HG03060 (cell line): Measurements from ENCODE around the gene CDK13.

Source experiments
- ATAC-seq: cut with Tn5 transposase; IDR thresholded peaks from one replicate; pipeline ENCODE4 v1.9.1; 2021; ENCODE audit warnings: low read depth, moderate number of reproducible peaks; ENCODE audit not compliant: unreplicated experiment

CDK13 gene

DNA sequence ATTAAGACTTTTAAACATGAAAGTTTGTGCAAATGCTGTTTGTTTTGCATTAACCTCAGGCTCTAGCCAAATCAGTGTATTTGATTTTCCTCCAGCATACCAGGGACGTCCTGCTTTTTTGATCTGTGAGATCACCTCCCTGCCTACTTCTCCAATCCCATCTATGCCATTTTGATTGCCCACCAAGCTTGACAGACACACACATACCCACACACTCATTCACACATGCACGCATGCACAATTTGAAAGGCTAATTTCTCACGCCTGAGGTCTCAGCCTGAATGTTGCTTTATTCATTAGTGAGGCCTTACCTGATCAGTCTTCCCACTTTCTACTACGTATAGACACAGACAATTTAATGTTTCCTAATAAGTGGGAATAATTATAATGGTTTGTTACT lies 53.5 kb downstream of the CDK13 start:
- no peak for ATAC-seq

DNA sequence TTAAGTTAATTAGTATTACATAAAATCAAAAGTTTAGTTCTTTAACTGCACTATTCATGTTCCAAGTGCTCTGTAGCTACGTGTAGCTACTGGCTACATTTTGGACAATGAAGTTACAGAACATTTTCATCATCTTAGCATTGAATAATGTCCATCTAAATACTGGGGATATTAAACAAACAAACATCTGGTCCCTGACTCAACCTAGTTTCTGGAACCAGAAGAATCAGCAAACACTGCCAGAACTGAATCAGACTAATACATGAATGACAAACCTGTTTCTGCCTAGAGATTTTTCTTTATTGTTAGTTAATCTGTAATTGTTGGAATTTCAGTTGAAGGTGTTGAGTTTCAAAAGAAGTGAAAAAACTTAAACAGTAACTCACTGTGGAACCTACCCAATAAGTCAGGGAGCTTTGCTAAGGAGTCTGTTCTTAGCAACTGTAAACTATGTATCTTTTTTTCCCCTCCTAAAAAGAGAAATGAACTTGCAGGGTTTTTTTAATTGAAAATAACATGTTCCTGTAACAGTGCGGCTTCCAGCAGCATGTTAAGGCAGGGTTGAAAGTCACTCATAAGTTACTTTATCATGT lies 58.3 kb downstream of the CDK13 start:
- ATAC-seq: no peak

DNA sequence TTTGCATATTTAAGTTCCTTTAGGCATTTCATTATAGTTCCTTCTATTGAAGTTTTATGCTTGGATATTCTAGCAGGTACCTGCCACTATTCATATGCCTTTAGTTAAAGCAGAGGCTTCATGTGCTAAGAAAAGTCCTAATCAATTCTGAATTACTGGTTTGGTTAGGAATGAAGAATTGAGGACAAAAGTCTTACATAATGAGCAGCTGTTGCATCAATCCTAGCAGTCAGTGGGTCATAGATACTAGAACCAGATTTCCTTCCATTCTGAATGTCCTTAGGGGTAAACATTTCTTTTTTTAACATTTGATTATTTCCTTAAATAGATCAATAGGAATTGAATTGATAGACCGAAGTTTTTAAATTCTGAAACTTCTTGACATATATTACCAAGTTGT lies 59.2 kb downstream of the CDK13 start:
- no peak for ATAC-seq

DNA sequence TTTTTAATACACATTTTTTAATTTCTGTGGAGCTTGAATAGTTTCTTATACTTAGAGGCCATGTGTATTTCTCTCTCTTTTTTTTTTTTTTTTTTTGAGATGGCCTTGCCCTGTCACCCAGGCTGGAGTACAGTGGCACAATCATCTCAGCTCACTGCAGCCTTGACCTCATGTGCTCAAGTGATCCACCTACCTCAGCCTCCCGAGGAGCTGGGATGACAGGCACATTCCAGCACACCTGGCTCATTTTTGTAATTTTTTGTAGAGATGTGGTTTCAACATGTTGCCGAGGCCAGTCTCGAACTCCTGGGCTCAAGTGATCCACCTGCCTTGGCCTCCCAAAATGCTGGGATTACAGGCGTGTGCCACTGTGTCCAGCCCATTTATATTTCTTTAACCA lies 64.3 kb downstream of the CDK13 start:
- no peak for ATAC-seq

DNA sequence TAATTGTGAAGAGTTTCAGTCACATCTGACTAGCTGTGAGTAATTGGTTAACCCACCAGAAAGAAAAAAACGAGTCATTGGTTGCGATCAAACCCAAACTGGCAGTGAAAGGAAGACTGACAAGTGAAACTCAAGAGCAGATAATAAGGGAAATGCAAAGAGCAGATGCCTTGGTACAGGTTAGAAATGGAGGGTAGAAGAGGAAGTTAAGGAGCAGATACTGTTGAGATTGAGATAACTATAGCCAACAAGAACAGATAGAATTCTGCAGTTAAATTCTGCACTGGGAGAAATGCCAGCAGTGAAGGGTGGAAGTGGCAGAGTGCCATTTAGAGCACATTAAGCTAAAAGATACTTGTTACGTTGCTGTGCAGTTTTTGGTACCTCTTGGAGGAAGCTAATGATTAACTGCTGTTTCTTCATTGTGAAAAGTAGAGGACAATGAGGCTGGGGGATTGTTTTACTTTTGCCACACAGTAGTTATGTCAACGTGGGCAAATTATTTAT lies 65.8 kb downstream of the CDK13 start:
- peak; percentile 83 for ATAC-seq

- ATAC-seq: no peak
Observed at GRCh38 chr7:40019558-40019957, 69.5 kb downstream of the CDK13 start.

- no peak for ATAC-seq
Observed at GRCh38 chr7:40024048-40024447, 74.0 kb downstream of the CDK13 start.

- no peak for ATAC-seq
Observed at GRCh38 chr7:40024841-40025240, 74.8 kb downstream of the CDK13 start.

GRCh38 chr7:40027545-40027944 lies 77.5 kb downstream of the CDK13 start:
- no peak for ATAC-seq

DNA sequence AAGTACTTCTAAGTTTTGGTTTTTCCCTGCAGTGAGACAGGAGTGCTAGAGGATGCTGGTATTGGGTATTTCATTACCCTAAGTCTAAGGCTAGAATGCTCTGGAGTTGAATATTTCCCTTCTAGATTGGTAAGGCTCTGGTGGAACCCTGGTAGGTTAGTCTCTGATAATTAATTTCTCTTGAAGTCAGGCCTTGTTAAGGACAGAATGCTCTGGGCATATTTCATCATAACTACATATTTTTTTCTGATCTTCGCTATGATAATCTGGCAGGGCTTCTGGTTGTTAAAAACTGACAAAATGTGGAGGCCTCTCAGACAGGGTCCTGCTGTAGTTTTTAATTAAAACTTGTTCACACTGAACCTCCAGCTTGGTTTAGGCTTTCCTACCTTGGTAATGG lies 83.8 kb downstream of the CDK13 start:
- ATAC-seq: no peak

DNA sequence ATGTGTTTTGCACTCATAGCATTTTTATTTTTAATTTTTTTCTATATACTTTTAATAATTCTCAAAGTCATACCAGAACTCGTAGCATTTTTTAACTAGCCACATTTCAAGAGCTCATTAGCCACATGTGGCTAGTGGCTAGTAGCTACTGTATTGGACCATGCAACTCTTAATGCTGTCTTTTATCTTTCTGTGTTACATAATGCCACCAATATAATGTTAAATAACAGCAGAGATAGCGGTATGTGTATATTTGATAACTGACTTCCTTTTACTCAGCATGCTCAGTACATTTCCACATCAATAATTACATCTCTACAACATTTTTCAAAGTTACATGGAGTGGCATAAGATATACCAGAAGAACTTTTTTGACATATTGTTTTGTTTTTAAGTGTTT lies 91.4 kb downstream of the CDK13 start:
- ATAC-seq: no peak

- no peak for ATAC-seq
Observed at GRCh38 chr7:40043164-40043563, 93.1 kb downstream of the CDK13 start.

DNA sequence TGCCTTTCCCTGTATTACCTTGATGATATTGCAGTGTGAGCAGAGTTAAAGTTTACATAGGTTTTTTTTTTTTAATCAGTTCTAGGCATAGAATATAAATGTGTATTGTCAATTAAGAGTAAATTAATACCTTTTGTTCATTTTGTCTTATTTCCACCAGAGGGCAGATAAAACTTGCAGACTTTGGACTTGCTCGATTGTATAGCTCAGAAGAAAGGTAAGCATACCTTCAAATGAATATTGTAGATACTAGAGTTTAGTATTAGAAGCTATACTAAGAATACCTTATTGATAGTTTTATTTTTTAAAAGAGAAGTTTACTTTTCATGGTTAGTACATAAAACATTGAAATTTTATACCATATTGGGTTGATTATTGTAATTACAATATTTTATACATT lies 97.6 kb downstream of the CDK13 start:
- ATAC-seq: no peak

DNA sequence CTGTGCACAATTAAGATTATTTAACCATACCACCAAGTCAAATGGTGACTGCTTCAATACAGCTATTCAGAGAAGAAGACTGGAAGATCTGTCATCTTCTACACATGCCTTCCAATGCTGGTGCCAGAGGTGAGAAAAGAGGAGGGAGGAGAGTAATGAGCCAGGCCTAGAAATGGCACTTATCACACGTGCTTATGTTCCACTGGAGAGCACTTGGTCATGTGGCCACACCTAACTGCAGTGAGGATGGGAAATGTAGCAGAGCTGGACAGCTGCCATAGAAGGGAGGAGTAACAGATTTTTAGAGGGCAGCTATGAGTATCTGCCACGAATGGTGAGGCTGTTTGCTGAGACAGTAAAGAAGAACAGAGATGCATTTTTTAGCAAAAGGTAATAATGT lies 107.2 kb downstream of the CDK13 start:
- no peak for ATAC-seq

DNA sequence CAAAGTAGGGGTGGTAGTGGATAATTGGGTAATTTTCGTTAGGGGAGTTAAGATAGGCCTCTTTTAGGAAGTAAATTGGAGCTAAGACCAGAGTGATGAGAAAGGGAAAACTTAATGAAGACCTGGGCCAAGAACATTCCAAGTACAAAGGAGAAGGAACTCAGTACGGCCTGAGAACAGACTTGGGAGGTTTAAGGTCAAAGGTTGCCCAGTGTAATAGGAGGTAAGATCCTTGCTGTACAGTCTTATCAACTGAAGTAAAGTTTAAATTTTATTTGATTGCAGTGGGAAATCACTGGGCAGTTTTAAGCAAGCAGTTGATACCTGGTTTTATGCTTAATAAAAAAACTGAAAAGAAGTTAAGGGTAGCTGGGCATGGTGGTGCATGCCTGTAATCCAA lies 108.0 kb downstream of the CDK13 start:
- ATAC-seq: no peak

DNA sequence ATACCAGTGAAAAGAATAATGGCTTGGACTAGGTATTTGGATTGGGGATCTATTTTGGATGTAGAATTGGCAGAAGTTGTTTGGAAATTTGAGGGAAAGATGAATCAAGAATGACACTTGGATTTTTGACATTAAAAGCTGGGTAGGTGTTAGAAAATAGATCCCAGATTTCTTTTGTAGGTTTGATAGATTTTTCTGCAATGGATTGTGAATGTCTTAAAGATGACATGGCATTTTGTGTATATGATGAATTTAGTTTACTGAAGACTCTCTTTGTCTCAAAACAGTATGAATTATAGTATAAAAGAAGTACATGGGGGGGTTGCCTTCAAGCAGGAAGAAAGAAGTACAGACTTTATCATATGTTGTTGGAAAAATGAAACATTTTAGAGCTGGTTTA lies 108.6 kb downstream of the CDK13 start:
- no peak for ATAC-seq

GRCh38 chr7:40059057-40059456 lies 109.0 kb downstream of the CDK13 start:
- ATAC-seq: no peak

DNA sequence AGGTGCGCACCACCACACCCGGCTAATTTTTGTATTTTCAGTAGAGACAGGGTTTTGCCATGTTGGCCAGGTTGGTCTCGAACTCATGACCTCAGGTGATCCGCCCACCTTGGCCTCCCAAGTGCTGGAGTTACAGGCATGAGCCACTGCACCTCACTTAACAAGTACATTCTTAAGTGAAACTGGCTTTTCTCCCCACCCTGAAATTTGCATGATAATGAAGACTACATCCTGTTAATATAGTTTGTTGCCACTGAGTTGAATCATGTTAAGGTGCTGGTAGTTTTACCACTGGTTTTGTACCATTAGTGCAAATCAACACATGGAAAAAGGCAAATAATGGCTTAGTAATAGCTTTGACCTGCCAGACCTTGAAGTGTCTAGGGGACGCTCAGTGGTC lies 122.2 kb downstream of the CDK13 start:
- no peak for ATAC-seq

DNA sequence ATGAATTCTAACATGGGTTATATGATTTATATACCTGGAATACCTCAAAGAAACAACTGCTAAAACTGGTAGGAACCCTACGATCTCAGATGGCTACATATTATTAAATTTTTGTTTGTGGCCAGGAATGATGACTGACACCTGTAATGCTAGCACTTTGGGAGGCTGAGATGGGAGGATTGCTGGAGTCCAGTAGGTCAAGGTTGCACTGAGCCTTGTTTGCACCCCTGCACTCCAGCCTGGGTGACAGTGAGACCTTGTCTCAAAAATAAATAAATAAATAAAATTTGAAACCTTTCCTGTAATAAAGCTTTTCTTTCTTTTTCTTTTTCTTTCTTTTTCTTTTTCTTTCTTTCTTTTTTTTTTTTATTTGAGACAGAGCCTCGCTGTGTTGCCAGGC lies 123.2 kb downstream of the CDK13 start:
- no peak for ATAC-seq

DNA sequence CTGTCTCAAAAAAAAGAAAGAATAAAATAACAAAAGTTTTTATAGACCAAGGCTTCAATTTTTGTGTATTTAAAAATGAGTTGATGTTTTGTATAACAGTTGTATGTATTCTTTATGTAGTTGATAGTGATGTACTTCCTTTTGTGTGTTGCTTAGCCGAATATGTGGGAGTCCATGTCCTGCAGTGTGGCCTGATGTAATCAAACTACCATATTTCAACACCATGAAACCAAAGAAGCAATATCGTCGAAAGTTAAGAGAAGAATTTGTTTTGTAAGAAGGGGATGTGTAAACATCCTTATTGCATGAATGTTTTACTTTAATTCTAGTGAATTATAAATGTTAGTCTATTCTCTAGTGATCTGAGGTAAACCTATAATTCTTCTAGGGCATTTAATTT lies 127.8 kb downstream of the CDK13 start:
- ATAC-seq: no peak

DNA sequence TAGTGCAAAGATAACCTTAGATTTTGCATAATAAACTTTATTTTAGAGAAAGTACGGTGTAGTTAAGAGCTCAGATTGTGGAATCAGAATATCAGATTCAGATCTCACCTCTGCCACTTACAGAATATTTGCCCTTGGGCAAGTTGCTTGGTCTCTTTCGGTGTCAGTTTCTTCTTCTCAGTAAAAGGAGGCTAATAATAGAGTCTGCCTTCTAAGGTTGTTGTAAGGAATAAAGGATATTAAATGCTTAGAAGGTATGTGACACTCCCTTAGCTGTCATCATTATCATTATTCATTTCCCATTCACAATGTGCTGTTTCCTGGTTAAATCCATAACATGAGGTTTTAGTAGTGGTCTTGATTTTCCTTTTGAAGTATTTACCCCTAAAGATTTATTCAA lies 142.1 kb downstream of the CDK13 start:
- no peak for ATAC-seq

DNA sequence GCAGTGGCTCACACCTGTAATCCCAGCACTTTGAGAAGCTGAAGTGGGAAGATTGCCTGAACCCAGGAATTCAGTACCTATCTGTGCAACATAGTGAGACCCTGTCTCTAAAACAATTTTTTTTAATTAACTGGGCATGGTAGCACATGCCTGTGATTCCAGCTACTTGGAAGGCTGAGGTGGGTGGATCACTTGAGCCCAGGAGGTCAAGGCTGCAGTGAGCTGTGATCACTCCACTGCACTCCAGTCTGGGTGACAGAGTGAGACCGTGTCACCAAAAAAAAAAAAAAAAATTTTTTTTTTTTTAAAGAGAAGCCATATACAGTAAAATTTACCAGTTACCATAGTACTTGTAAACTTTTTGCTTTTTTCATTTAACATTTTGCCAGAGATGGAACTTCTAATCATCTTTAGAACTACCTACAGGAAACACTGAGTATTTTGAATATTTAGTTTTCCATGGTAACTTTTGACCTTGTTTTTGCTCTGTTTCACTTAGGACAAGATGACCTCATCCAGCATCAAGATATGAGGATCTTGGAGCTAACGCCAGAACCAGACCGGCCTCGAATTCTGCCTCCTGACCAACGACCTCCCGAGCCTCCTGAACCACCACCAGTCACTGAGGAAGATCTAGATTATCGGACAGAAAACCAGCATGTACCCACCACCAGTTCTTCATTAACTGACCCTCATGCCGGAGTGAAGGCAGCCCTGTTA lies 143.7 kb downstream of the CDK13 start:
- no peak for ATAC-seq
